PFSK-1 (cell line): ENCODE data around the gene RNU1-2.

ENCODE experiments used
- POLR2AphosphoS5 ChIP-seq: IDR thresholded peaks from 2 replicates; pipeline ENCODE4 v1.6.1; 2012; ENCODE audit warnings: low read depth, mild to moderate bottlenecking, control low read depth, low read length, moderate library complexity
- SIN3A ChIP-seq: IDR thresholded peaks from 2 replicates; pipeline ENCODE4 v1.6.1; 2012; ENCODE audit warnings: mild to moderate bottlenecking, low read length, moderate library complexity, borderline replicate concordance; ENCODE audit not compliant: insufficient read depth
- TAF1 ChIP-seq: IDR thresholded peaks from 2 replicates; pipeline ENCODE4 v1.6.1; 2012; ENCODE audit warnings: low read length, control low read depth, borderline replicate concordance; ENCODE audit not compliant: insufficient read depth
- TF ChIP-seq, protein P1 (sequence below), 2 experiments: IDR thresholded peaks; 2 replicates each; pipeline versions ENCODE4 v1.6.1 to v1.8.0; 2011 to 2012; ENCODE audit warnings: low read depth in 2 of 2, low read length in 2 of 2, control low read depth in 1 of 2, inconsistent platforms in 1 of 2, mild to moderate bottlenecking in 1 of 2, moderate library complexity in 1 of 2; ENCODE audit not compliant: insufficient read depth in 1 of 2

DNA sequence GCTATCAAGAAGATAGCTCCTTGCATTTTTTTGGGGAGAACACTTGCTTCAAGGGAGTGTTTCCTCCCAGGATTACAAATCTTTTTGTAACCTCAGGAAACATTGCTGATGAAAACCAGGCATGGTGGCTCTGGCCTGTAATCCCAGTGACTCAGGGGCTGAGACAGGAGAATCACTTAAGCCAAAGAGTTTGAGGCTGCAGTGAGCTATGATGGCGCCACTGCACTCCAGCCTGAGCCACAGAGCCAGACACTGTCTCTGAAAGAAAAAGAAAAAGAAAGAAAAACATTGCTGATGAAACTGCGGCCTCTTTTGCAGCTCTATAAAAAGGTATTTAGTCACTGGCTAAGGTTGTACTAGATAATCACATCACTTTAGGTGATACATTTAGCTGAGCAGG, 7.3 kb downstream of the RNU1-2 start:
- TF ChIP-seq POLR2AphosphoS5 (no peak), SIN3A (no peak), TAF1 (no peak)
- TF ChIP-seq, protein P1, sequence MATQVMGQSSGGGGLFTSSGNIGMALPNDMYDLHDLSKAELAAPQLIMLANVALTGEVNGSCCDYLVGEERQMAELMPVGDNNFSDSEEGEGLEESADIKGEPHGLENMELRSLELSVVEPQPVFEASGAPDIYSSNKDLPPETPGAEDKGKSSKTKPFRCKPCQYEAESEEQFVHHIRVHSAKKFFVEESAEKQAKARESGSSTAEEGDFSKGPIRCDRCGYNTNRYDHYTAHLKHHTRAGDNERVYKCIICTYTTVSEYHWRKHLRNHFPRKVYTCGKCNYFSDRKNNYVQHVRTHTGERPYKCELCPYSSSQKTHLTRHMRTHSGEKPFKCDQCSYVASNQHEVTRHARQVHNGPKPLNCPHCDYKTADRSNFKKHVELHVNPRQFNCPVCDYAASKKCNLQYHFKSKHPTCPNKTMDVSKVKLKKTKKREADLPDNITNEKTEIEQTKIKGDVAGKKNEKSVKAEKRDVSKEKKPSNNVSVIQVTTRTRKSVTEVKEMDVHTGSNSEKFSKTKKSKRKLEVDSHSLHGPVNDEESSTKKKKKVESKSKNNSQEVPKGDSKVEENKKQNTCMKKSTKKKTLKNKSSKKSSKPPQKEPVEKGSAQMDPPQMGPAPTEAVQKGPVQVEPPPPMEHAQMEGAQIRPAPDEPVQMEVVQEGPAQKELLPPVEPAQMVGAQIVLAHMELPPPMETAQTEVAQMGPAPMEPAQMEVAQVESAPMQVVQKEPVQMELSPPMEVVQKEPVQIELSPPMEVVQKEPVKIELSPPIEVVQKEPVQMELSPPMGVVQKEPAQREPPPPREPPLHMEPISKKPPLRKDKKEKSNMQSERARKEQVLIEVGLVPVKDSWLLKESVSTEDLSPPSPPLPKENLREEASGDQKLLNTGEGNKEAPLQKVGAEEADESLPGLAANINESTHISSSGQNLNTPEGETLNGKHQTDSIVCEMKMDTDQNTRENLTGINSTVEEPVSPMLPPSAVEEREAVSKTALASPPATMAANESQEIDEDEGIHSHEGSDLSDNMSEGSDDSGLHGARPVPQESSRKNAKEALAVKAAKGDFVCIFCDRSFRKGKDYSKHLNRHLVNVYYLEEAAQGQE (IDR thresholded peaks at IDR 0.05; ENCODE audit: insufficient read depth in 1 of 2, low read depth in 2 of 2, low read length in 2 of 2): no peak
